Astrocyte of the cerebellum (primary cell): ENCODE data around the gene ATP1A1.

Source experiments
- DNase-seq: peaks from one replicate; pipeline ENCODE4 v3.0.0-alpha.2; 2011; ENCODE audit warnings: low read depth
- H3K4me3 ChIP-seq: 2 replicates; pipeline ENCODE4 v1.5.1; 2011; ENCODE audit warnings: mild to moderate bottlenecking, low read depth, low read length, moderate library complexity
- CTCF ChIP-seq: IDR thresholded peaks from 2 replicates; pipeline ENCODE4 v1.5.1; 2012; ENCODE audit warnings: low read length, low read depth, moderate library complexity, mild to moderate bottlenecking; ENCODE audit errors: missing control alignments
- in situ Hi-C: cut with HindIII; loops from 2 replicates; pipeline ENCODE4 v1.10.0; 2017; ENCODE audit warnings: low sequenced_read_pairs

ATP1A1 gene

DNA sequence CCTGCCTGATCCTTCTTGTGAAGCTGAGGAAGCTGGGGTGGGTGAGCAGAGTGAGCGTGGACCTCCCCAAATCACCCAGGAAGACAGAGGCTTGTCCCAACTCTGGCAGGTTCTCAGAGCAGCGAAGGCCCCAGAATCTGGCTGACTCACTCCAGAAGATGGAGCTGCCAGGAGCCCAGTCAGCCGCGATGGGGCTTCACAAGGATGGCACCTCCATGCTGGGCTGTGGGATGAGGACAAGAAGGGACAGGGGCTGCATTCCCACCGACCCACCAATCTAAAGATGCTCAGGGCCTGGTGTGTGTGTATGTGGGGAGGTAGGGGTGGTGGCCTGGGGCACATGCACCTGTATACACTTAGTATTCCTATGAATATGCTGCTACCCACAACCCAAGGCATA lies 52.9 kb downstream of the ATP1A1 start:
- no peak for DNase-seq
- H3K4me3 ChIP-seq: no peak overlapping the region
- no peak for TF ChIP-seq CTCF
- in situ Hi-C loops: no loop called here

GRCh38 chr1:116426401-116426800 lies 53.4 kb downstream of the ATP1A1 start:
- in situ Hi-C loops: no loop called here
- no peak overlapping the region for H3K4me3 ChIP-seq
- no peak for TF ChIP-seq CTCF
- no peak for DNase-seq

GRCh38 chr1:116428576-116428975 lies 55.5 kb downstream of the ATP1A1 start:
- in situ Hi-C loops: no loop called here
- no peak for TF ChIP-seq CTCF
- no peak overlapping the region for H3K4me3 ChIP-seq
- no peak for DNase-seq

DNA sequence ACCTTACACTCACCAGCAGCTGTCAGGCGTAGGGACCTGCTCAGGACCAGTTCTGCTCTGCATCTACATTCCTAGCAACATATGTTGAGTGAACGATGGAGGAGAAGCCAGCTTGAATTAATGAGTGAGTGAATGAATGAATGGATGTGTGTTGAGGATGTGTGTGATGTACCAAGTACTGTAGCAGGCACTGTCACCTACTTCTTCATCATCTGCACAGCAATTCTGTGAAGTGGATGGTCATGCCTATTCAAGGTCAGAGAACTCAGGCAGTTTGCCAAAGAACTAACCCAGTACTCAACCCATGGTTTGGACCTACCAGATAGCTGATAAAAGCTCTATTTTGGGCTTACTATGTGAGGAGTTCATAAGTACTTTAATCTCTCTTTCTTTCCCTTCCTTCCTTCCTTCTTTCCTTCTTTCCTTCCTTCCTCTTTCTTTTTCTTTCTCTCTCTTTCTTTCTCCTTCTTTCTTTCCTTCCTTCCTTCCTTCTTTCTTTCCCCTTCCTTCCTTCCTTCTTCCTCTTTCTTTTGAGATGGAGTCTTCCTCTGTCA lies 56.9 kb downstream of the ATP1A1 start:
- no peak for TF ChIP-seq CTCF
- in situ Hi-C loops: no loop called here
- H3K4me3 ChIP-seq: no peak overlapping the region
- DNase-seq: no peak

GRCh38 chr1:116431870-116432500 lies 58.9 kb downstream of the ATP1A1 start:
- DNase-seq: no peak
- no peak overlapping the region for H3K4me3 ChIP-seq
- in situ Hi-C loops: no loop called here
- no peak for TF ChIP-seq CTCF

GRCh38 chr1:116432655-116433265 lies 59.7 kb downstream of the ATP1A1 start:
- DNase-seq: no peak
- H3K4me3 ChIP-seq: no peak overlapping the region
- in situ Hi-C loops: no loop called here
- no peak for TF ChIP-seq CTCF
